ENCODE results near the gene RUSC1.
"Not testable (repeated sequence)": the region's sequence is repeated elsewhere in the genome, so short reads cannot be mapped to it uniquely, and the experiment has no call there.

Gene RUSC1

DNA sequence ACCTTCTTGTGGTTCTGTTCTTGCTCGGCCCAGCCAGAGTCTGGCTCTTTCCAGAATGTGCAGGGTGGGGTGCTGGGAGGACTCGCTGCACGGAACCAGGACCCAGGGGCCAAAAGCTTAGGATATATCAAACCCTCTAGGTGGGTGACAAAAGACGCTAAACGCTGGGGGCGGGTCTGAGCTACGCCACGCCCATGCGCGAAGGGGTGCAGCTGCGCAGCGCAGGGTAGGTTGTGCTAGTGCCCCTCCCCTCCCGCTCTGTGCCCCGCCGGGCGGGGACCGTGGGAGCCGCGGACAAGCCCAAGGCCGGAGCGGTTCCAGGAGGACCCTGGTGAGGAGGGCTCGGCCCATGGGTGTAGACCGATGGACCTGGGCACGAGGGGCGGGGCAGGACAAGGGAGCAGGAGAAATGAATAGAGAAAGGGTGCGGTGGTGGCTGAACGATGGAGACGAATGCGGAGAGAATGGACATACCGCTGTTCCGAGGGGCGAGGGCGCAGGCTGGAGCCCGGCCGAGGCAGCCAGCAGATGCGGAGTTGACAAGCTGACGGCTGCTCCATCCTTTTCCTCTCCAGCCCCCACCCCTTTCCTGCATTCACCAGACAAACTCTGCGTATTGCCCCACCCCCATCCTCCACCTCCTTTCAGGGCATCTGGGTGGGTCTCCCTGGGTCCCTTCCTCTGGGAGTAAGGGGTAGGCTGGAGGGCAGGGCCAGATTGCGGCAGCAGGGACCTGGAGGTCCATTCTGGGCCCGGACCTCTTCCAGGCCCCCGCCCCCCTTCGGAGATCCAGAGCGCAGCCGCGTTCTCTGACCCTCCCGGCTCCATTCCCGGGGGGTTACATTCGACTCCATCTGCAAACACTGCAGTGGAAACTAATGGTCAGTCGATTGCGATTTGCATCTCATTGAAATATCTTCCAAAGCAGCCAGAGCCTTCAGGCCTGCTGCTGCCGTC is at the start of gene RUSC1:
Gene RUSC1, plus strand, starts transcription at position 234 of the 957 bp plus-strand sequence. CDS start 880 bp downstream, outside the sequence.
- DNase-seq (ENCODE audit: low read depth): peak; percentile 70

DNA sequence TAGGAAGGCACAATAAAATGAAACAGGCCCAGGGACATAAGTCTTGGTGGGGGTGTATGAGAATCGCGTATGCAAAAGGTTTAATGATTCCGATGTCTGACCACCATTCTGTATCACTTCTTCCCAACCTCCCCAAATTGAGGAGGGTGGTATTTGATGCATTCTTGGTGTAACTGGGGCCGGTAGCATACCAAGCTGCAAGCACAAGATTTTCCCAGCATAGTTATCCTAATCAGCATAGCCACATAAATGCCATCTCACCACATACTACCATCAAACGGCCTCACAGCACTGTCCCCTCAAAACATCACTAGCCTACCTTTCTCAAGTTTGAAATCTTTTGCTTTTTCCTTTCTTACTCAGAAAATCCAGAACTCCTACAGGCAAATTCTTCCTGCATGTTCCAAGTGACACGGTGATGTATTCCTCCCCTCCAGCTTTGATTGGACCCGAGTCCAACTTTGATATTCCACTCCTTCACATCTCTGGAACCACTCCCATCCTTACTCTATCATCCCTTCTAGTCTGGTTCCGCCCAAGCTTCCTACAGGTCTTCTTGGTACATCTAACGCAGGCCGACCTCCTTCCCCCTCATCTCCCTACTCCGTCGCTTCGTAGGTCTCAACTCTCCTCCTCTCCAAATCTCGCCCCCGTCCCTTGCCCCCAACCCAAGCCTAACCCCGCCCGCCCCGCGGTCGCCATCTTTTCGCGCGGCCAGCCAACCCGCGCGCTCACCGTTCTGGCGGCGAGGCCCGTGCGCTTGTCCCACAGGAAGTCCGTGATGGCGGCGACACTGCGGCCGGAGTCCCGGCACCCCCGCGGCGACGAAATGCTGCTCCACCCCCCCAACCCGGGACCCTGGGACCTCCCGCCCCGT is 48.0 kb upstream of the RUSC1 start:
- DNase-seq (ENCODE audit: low read depth): no peak

DNA sequence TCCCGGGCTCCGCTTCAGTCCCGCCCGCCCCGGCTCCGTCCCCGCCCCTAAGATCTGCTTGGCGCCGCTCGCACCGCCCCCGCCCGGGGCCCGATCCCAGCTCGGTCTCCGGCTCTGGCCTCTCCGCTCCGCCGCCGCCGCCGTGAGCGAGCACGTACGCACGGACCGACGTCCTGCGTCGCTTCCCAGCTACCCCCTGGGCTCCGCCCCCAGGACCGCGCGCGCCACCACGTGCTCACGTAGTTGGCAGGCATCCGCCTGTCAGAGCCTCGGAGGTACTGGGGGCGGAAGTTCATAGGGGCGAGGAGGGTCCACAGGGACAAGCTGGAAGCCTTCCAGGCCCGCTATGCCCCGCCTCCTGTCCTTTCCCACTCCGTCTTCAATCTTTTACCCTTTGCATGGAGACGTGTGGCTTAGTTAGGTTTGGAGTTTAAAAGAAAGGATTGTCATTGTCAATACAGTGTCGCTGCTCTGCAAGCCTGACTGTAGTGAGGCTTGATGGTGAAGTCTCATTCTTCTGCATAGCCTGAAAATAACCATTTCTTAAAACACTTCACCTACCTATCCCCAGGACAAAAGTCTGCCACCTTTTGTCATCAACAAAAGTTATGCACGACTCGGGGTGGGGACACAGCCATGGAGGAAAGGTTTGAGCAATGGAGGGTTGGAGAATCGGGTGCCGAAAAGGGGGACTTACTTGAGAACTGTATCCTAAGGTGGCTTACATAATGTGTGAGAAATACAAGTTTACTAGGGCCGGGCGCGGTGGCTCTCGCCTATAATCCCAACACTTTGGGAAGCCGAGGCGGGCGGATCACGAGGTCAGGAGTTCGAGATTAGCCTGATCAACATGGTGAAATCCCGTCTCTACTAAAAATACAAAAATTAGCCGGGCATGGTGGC is 47.1 kb upstream of the RUSC1 start, which contains the start of gene CLK2:
Gene CLK2, minus strand, starts transcription at position 162 of the 903 bp plus-strand sequence. CDS start 2,527 bp downstream, outside the sequence.
- peak; percentile 97 for DNase-seq (ENCODE audit: low read depth)

DNA sequence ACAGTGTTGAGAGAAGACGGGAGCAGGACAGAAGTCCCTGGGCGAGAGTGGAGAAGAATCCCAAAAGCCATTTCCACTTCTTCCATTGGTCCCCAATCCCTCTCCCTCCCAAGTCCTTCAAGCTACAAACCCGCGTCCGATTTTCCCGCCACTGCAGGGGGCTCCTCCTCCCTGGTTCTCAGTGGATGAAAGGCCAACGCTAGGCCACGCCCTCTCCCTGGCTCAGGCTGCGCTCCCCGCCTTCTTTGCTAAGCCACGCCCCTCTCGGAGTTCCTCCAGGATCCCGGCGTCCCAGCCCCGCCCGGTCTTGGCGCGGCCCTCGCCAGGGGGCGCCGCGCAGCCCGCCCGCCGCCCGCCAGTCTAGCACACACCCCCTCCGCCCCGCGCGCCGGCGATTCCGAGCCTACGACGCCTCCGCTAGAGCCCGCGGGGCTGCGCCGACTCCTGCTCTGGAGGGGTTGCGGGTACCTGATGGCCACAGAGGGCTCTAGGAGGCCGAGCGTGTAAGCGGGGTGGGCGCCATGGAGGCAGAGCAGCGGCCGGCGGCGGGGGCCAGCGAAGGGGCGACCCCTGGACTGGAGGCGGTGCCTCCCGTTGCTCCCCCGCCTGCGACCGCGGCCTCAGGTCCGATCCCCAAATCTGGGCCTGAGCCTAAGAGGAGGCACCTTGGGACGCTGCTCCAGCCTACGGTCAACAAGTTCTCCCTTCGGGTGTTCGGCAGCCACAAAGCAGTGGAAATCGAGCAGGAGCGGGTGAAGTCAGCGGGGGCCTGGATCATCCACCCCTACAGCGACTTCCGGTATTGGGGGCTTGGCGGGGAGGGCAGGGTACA is 43.4 kb upstream of the RUSC1 start, which contains the start of gene HCN3:
Gene HCN3, plus strand, starts transcription at position 394 of the 832 bp plus-strand sequence. Its CDS starts 128 bp downstream, at position 522.
- DNase-seq (ENCODE audit: low read depth): peak; percentile 96

DNA sequence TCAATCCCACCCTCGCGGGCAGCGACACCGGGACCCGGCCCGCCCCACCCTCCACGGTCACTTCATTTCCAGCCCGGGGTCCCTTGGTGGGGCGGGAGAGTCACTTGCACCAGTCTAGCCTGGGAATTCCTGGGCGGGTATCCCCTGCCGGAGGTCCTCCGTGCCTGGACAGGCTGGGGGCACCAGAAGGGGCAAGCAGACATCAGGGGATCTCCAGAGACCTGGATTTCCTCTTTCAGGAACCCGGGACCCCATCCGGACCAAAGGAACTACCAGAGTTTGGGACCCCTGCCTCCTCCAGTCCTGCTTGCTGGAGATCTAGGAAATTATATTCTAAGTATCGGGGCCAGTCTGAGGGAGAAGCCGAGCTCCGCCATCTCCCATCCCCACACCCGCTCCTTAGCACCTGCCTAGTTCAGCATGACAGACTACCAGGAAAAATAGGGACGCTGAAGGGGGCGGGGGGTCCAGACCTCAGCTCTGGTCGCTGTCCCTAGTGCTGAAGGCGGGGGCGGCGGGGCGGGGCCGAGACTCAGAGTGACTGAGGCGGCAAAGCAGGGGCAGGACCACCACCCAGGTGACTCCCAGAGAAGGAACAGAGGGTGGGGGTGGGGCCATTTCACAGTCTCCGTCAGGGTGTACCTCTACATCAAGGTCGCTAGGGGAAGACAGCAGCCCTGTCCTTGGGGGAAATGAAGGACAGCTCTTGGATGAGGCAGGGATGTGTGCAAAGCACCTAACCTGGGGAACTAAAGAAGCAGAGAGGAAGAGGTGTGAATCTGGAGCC is 42.6 kb upstream of the RUSC1 start:
- peak; percentile 63 for DNase-seq (ENCODE audit: low read depth)

GRCh38 chr1:155278689-155279160 is 42.0 kb upstream of the RUSC1 start:
- no peak for DNase-seq (ENCODE audit: low read depth)

- no peak for DNase-seq (ENCODE audit: low read depth)
Observed at GRCh38 chr1:155279268-155279667, 41.4 kb upstream of the RUSC1 start.

- DNase-seq (ENCODE audit: low read depth): no peak
Observed at GRCh38 chr1:155282488-155283091, 38.1 kb upstream of the RUSC1 start.

DNA sequence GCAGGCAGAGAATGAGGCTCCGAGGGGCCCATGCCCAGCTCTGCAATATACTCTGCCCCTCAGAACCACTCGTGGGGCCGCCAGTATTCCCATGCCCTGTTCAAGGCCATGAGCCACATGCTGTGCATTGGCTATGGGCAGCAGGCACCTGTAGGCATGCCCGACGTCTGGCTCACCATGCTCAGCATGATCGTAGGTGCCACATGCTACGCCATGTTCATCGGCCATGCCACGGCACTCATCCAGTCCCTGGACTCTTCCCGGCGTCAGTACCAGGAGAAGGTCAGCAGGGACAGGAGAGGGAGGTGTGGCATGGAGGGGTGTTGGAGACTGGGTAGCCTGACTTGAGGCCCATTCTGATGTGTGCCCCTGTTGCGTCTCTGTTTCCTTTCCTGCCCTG is 36.2 kb upstream of the RUSC1 start:
- no peak for DNase-seq (ENCODE audit: low read depth)

- no peak for DNase-seq (ENCODE audit: low read depth)
Observed at GRCh38 chr1:155285063-155285462, 35.6 kb upstream of the RUSC1 start.

DNA sequence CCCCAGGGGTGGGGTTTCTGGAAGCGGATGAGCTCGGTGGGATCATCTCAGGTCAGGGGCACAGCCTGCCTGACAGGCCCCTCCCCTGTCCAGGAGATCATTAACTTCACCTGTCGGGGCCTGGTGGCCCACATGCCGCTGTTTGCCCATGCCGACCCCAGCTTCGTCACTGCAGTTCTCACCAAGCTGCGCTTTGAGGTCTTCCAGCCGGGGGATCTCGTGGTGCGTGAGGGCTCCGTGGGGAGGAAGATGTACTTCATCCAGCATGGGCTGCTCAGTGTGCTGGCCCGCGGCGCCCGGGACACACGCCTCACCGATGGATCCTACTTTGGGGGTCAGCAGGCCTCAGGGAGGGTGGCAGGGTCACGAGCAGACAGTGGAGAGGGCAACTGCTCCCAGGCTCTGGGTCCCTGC is 35.1 kb upstream of the RUSC1 start:
- no peak for DNase-seq (ENCODE audit: low read depth)

- no peak for DNase-seq (ENCODE audit: low read depth)
Observed at GRCh38 chr1:155286544-155286943, 34.1 kb upstream of the RUSC1 start.

DNA sequence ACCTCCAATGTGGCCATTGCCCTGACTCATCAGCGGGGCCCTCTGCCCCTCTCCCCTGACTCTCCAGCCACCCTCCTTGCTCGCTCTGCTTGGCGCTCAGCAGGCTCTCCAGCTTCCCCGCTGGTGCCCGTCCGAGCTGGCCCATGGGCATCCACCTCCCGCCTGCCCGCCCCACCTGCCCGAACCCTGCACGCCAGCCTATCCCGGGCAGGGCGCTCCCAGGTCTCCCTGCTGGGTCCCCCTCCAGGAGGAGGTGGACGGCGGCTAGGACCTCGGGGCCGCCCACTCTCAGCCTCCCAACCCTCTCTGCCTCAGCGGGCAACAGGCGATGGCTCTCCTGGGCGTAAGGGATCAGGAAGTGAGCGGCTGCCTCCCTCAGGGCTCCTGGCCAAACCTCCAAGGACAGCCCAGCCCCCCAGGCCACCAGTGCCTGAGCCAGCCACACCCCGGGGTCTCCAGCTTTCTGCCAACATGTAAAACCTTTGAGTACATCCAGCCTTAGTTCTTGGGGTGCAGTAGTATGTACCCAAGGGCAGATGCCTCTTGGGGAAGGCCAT is 32.6 kb upstream of the RUSC1 start:
- no peak for DNase-seq (ENCODE audit: low read depth)

DNA sequence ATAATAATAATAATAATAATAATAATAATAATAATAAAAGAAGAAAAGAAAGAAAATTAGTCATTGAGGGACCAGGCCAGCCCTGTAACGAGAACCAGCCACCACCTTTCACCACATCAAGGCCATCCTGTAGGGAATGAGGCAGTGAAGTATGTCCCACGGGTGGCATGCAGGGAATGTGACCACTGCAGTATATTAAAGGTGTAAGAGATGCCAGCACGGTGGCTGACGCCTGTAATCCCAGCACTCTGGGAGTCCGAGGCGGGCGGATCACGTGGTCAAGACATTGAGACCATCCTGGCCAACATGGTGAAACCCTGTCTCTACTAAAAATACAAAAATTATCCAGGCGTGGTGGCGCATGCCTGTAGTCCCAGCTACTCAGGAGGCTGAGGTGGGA is 29.7 kb upstream of the RUSC1 start:
- DNase-seq (ENCODE audit: low read depth): not testable (repeated sequence)

DNA sequence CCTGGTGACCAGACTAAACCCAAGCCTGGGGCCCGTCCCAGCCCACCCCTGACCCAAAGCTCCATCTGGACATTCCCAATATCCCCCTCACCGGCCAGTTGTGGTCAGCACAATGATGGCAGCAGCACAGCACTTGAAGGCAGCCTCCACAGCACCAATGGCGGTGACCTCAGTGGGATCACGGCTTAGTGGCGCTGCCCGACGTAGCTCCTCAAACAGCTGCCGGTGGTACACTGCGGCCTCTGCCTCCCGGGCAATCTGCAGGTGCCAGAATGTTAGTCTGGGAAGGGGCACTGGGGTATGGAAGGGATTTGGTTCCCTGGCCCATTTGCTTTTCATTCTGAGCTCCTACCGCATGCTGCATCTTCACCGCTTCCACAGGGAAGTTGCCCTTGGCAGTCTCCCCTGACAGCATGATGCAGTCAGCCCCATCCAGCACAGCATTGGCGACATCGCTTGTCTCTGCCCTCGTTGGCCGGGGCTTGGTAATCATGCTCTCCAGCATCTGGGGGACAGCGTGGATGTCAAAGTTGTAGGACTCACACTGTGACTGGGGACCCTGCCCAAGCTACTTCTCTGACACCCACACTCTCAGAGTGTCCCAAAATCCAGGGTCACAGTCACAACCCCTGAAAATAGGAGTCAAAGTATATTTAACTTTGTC is 27.5 kb upstream of the RUSC1 start:
- DNase-seq (ENCODE audit: low read depth): no peak

- DNase-seq (ENCODE audit: low read depth): no peak
Observed at GRCh38 chr1:155294520-155295182, 26.0 kb upstream of the RUSC1 start.

DNA sequence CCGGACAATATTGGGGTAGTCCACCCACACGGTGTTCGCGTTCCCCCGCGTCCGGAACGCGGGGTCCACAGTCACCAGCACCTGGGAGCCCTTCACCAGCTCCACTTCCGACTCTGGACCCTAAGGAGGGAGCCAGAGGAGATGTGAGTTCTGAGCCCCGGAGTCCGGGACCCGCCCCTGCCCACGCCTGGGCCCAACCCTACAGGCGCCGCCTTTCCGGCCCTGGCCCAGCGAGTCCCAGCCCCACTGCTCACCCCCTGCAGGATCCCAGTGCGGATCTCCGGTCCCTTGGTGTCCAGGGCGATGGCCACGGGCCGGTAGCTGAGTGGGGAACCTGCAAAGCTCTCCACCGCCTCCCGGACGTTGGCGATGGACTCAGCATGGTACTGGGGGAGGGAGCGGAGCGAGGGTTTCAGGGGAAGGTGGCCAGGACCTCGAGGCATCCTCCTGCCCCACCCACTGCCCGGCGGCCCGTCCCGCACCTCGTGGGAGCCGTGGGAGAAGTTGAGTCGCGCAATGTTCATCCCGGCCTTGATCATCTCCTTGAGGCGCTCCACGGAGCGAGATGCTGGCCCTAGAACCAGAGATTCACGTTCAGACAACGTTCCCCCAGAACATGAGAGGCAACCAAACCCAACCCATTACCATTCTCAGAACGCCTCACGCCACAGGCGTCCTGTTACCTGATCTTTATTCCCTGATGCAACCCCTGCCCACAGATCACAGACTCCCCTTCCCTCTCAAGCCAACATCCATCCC is 25.3 kb upstream of the RUSC1 start:
- DNase-seq (ENCODE audit: low read depth): no peak
